GM23338 (cell line): ENCODE results near the gene HSPBAP1. TPM values are rescaled to one million over a fixed set of nuclear protein-coding genes. Genes with fewer than 3 reads are reported as not detected.

ENCODE experiments used
- ATAC-seq: fragments of 200-7000 bp; cut with Tn5 transposase; 3 replicates; pipeline ENCODE4 v1.9.1; 2020
- DNase-seq: peaks from one replicate; pipeline ENCODE4 v3.0.0-alpha.2; 2015; ENCODE audit warnings: low spot score
- H2AFZ ChIP-seq: fragments of 200-600 bp; sonication (generic); 2 replicates; pipeline ENCODE4 v1.8.0; 2016; ENCODE audit warnings: antibody characterized with exemption, mild to moderate bottlenecking, moderate library complexity
- H3F3A ChIP-seq: fragments of 200-600 bp; sonication (generic); replicated peaks from 2 replicates; pipeline ENCODE4 v1.8.0; 2017; ENCODE audit warnings: antibody characterized with exemption, mixed run types, low read depth
- H3K27ac ChIP-seq: fragments of 200-600 bp; sonication (generic); 2 replicates; pipeline ENCODE4 v1.6.1; 2016; ENCODE audit warnings: low read depth
- H3K27me3 ChIP-seq: fragments of 200-600 bp; sonication (generic); 2 replicates; pipeline ENCODE4 v1.8.0; 2016; ENCODE audit warnings: mild to moderate bottlenecking, mixed run types, moderate library complexity; ENCODE audit not compliant: insufficient read depth
- H3K36me3 ChIP-seq: fragments of 200-600 bp; sonication (generic); 2 replicates; pipeline ENCODE4 v1.8.0; 2016; ENCODE audit warnings: mild to moderate bottlenecking; ENCODE audit not compliant: insufficient read depth
- H3K4me1 ChIP-seq: fragments of 200-600 bp; sonication (generic); 2 replicates; pipeline ENCODE4 v1.8.0; 2016; ENCODE audit warnings: mild to moderate bottlenecking, moderate library complexity; ENCODE audit not compliant: insufficient read depth
- H3K4me2 ChIP-seq: fragments of 200-600 bp; sonication (generic); 2 replicates; pipeline ENCODE4 v1.7.1; 2017; ENCODE audit warnings: mixed run types
- H3K4me3 ChIP-seq: fragments of 200-600 bp; sonication (generic); 2 replicates; pipeline ENCODE4 v1.6.1; 2016; ENCODE audit warnings: mixed run types
- H3K79me2 ChIP-seq: fragments of 200-600 bp; sonication (generic); replicated peaks from 2 replicates; pipeline ENCODE4 v1.8.0; 2017; ENCODE audit warnings: mild to moderate bottlenecking; ENCODE audit not compliant: insufficient read depth
- H3K9me2 ChIP-seq: fragments of 200-600 bp; sonication (generic); 2 replicates; pipeline ENCODE4 v1.8.0; 2017; ENCODE audit not compliant: insufficient read depth
- H4K20me1 ChIP-seq: fragments of 200-600 bp; sonication (generic); replicated peaks from 2 replicates; pipeline ENCODE4 v1.8.0; 2017; ENCODE audit warnings: mild to moderate bottlenecking; ENCODE audit not compliant: insufficient read depth
- H3K27ac Mint-ChIP-seq: 2 replicates; pipeline ENCODE4 v1.8.0; 2020; ENCODE audit warnings: inconsistent platforms, mild to moderate bottlenecking, moderate library complexity, mixed read lengths
- H3K27me3 Mint-ChIP-seq: 3 replicates; pipeline ENCODE4 v1.8.0; 2022; ENCODE audit warnings: low read depth, mild to moderate bottlenecking, moderate library complexity, mixed read lengths, inconsistent platforms; ENCODE audit not compliant: insufficient read depth, poor library complexity
- H3K36me3 Mint-ChIP-seq: 3 replicates; pipeline ENCODE4 v1.8.0; 2021; ENCODE audit warnings: low read depth, mild to moderate bottlenecking, inconsistent platforms, moderate library complexity, mixed read lengths
- H3K4me1 Mint-ChIP-seq: 3 replicates; pipeline ENCODE4 v1.8.0; 2020; ENCODE audit warnings: mild to moderate bottlenecking, inconsistent platforms, mixed read lengths
- H3K4me3 Mint-ChIP-seq: 3 replicates; pipeline ENCODE4 v1.8.0; 2021; ENCODE audit warnings: moderate library complexity, mild to moderate bottlenecking, inconsistent platforms, mixed read lengths
- H3K9me3 Mint-ChIP-seq: 3 replicates; pipeline ENCODE4 v1.8.0; 2020; ENCODE audit warnings: moderate library complexity, mild to moderate bottlenecking, inconsistent platforms, mixed read lengths
- CREB1 ChIP-seq: fragments of 250-450 bp; sonication (Bioruptor Pico); IDR thresholded peaks from 2 replicates; pipeline ENCODE4 v1.5.0; 2020; ENCODE audit warnings: low read depth, mild to moderate bottlenecking, moderate library complexity
- EZH2 ChIP-seq: fragments of 200-600 bp; sonication (generic); IDR thresholded peaks from one replicate; pipeline ENCODE4 v1.8.0; 2017; ENCODE audit warnings: antibody characterized with exemption, mild to moderate bottlenecking, low read depth; ENCODE audit not compliant: unreplicated experiment
- EZH2phosphoT487 ChIP-seq: fragments of 200-600 bp; sonication (generic); IDR thresholded peaks from one replicate; pipeline ENCODE4 v1.8.1; 2018; ENCODE audit warnings: antibody characterized with exemption; ENCODE audit not compliant: unreplicated experiment
- JUNB ChIP-seq: IDR thresholded peaks from one replicate; pipeline ENCODE4 v1.6.1; 2016; ENCODE audit warnings: antibody characterized with exemption; ENCODE audit not compliant: unreplicated experiment
- POLR2AphosphoS5 ChIP-seq: IDR thresholded peaks from 2 replicates; pipeline ENCODE4 v1.6.1; 2016; ENCODE audit warnings: antibody characterized with exemption, low read depth
- STAT1 ChIP-seq: IDR thresholded peaks from one replicate; pipeline ENCODE4 v1.6.1; 2016; ENCODE audit warnings: antibody characterized with exemption; ENCODE audit not compliant: unreplicated experiment
- ZNF114 ChIP-seq: fragments of 250-450 bp; sonication (Bioruptor Pico); IDR thresholded peaks from 2 replicates; pipeline ENCODE4 v1.5.0; 2020; ENCODE audit warnings: mild to moderate bottlenecking, moderate library complexity
- ZNF331 ChIP-seq: fragments of 250-450 bp; sonication (Bioruptor Pico); IDR thresholded peaks from 2 replicates; pipeline ENCODE4 v1.5.0; 2020; ENCODE audit warnings: low read depth, mild to moderate bottlenecking, moderate library complexity
- polyA plus RNA-seq: library from polyadenylated mRNA; unstranded; fragments of >200 nt; fragmentation: Nextera tagmentation; extraction: Ambion mirVana; gene quantifications from 2 replicates; pipeline ENCODE4 v1.2.1, GENCODE V29; 2016
- total RNA-seq: library from RNA; depleted of rRNA; stranded (reverse); fragments of >200 nt; shearing (Covaris generic); gene quantifications from 2 replicates; pipeline ENCODE4 v1.2.3, GENCODE V29; 2014
- TF ChIP-seq, protein P1 (sequence below): IDR thresholded peaks from 2 replicates; pipeline ENCODE4 v1.6.1; 2016; ENCODE audit warnings: antibody characterized with exemption
- TF ChIP-seq, protein P2 (sequence below): IDR thresholded peaks from one replicate; pipeline ENCODE4 v1.6.1; 2018; ENCODE audit warnings: antibody characterized with exemption; ENCODE audit not compliant: unreplicated experiment

HSPBAP1 gene
- total and polyA plus RNA-seq, 2 experiments from 2014 or later: 8.0 to 11.7 TPM

DNA sequence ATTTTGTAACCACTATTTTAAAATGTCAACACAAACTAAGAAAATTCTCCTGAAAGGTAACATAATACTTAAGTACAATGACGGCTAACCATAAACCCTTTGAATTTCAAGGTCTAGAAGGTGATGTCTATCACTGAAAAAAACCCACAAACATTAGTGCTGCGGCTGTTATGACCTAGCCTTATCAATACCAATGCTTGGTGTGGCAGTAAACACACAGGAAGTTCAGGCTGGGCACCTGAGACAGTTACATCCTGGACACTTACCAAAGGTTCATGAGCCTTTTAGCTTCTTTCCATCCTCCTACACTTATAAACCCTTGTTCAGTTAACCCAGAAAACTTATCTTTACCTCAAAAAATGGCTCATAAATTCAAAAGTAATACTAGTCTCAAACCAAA lies 5.8 kb downstream of the HSPBAP1 start:
- no peak overlapping the region for H3K27ac ChIP-seq
- no peak overlapping the region for H3K4me3 ChIP-seq
- no peaks in the 10 kb centered on the region for H3F3A ChIP-seq
- no peaks in the 10 kb centered on the region for H3K27me3 Mint-ChIP-seq
- no peak overlapping the region for H3K4me3 Mint-ChIP-seq
- no peak overlapping the region for H3K27ac Mint-ChIP-seq
- peaks cover 4% of the 10 kb centered on the region; the same call in 2 of the 3 replicates for H3K4me1 Mint-ChIP-seq
- DNase-seq (no peak), ATAC-seq (no peak)
- H3K36me3 Mint-ChIP-seq: peaks cover 5% of the 10 kb centered on the region; the same call in 2 of the 3 replicates
- H3K4me2 ChIP-seq: no peak overlapping the region
- H3K79me2 ChIP-seq: peaks cover 13% of the 10 kb centered on the region; the same call in 1 of the 2 replicates
- no peaks in the 10 kb centered on the region for H3K27me3 ChIP-seq
- H3K4me1 ChIP-seq: peaks cover 3% of the 10 kb centered on the region
- H3K9me2 ChIP-seq: 0 out of 2 replicates have a peak, but pooled peaks cover 2% of the 10 kb centered on the region
- no peak overlapping the region for H2AFZ ChIP-seq
- H3K36me3 ChIP-seq: no peaks in the 10 kb centered on the region
- H4K20me1 ChIP-seq: no peaks in the 10 kb centered on the region
- TF ChIP-seq JUNB (no peak), CREB1 (CRISPR knock-in tag) (no peak), ZNF331 (no peak)
- H3K9me3 Mint-ChIP-seq: no peaks in the 10 kb centered on the region

DNA sequence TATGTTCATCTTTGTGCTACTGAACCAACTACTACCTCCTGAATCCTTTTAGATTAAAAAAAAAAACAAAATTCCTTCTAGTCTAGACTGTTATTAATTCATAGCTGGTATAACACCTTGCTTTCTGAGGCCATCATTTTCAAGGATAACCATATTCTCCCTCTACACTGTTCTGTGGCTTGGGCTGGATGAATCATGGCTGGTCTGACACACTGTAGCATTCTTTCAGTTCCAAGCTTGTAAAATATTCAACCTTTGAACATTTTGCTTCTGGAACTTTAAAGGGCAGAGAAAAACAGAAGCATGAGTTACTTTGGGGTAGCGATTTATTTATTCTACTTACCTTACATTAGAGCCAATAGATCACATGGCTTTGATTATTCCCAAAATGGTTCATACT lies 7.6 kb downstream of the HSPBAP1 start:
- no peak overlapping the region for H3K4me3 ChIP-seq
- no peak overlapping the region for H3K4me2 ChIP-seq
- no peaks in the 10 kb centered on the region for H3K4me1 Mint-ChIP-seq
- H2AFZ ChIP-seq: no peak overlapping the region
- no peaks in the 10 kb centered on the region for H4K20me1 ChIP-seq
- DNase-seq (no peak), ATAC-seq (no peak)
- no peak overlapping the region for H3K27ac ChIP-seq
- peaks cover 8% of the 10 kb centered on the region for H3K9me3 Mint-ChIP-seq
- H3F3A ChIP-seq: no peaks in the 10 kb centered on the region
- H3K36me3 ChIP-seq: peaks cover 12% of the 10 kb centered on the region
- no peaks in the 10 kb centered on the region for H3K27me3 Mint-ChIP-seq
- 0 out of 2 replicates have a peak, but pooled peaks cover 3% of the 10 kb centered on the region for H3K79me2 ChIP-seq
- 0 out of 2 replicates have a peak, but pooled peaks cover 2% of the 10 kb centered on the region for H3K9me2 ChIP-seq
- no peak overlapping the region for H3K27ac Mint-ChIP-seq
- no peaks in the 10 kb centered on the region for H3K4me1 ChIP-seq
- TF ChIP-seq ZNF114 (CRISPR knock-in tag) (no peak), EZH2 (no peak), STAT1 (no peak), EZH2phosphoT487 (no peak), POLR2AphosphoS5 (no peak), JUNB (no peak)
- TF ChIP-seq, protein P1, sequence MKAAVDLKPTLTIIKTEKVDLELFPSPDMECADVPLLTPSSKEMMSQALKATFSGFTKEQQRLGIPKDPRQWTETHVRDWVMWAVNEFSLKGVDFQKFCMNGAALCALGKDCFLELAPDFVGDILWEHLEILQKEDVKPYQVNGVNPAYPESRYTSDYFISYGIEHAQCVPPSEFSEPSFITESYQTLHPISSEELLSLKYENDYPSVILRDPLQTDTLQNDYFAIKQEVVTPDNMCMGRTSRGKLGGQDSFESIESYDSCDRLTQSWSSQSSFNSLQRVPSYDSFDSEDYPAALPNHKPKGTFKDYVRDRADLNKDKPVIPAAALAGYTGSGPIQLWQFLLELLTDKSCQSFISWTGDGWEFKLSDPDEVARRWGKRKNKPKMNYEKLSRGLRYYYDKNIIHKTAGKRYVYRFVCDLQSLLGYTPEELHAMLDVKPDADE: no peak
- TF ChIP-seq, protein P2, sequence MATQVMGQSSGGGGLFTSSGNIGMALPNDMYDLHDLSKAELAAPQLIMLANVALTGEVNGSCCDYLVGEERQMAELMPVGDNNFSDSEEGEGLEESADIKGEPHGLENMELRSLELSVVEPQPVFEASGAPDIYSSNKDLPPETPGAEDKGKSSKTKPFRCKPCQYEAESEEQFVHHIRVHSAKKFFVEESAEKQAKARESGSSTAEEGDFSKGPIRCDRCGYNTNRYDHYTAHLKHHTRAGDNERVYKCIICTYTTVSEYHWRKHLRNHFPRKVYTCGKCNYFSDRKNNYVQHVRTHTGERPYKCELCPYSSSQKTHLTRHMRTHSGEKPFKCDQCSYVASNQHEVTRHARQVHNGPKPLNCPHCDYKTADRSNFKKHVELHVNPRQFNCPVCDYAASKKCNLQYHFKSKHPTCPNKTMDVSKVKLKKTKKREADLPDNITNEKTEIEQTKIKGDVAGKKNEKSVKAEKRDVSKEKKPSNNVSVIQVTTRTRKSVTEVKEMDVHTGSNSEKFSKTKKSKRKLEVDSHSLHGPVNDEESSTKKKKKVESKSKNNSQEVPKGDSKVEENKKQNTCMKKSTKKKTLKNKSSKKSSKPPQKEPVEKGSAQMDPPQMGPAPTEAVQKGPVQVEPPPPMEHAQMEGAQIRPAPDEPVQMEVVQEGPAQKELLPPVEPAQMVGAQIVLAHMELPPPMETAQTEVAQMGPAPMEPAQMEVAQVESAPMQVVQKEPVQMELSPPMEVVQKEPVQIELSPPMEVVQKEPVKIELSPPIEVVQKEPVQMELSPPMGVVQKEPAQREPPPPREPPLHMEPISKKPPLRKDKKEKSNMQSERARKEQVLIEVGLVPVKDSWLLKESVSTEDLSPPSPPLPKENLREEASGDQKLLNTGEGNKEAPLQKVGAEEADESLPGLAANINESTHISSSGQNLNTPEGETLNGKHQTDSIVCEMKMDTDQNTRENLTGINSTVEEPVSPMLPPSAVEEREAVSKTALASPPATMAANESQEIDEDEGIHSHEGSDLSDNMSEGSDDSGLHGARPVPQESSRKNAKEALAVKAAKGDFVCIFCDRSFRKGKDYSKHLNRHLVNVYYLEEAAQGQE: no peak
- peaks cover 15% of the 10 kb centered on the region for H3K36me3 Mint-ChIP-seq
- H3K4me3 Mint-ChIP-seq: no peak overlapping the region
- H3K27me3 ChIP-seq: no peaks in the 10 kb centered on the region
